SK-N-SH (cell line): ENCODE data around the gene ZNF664. TPM values are rescaled to one million over a fixed set of nuclear protein-coding genes. Genes with fewer than 3 reads are reported as not detected.

Source experiments
- CTCF ChIA-PET: fragments of 300-600, 350-600 bp; formaldehyde crosslinking; extraction: SDS; loops from one replicate; lab custom pipeline; 2021; lab: Yijun Ruan, JAX
- POLR2A ChIA-PET: fragments of 350-600 bp; sonication (Branson Sonifier 250); formaldehyde crosslinking; extraction: SDS; loops from one replicate; lab custom pipeline; 2020; ENCODE audit warnings: antibody characterized with exemption, inconsistent platforms; lab: Yijun Ruan, JAX
- DNase-seq: peaks from one replicate; pipeline ENCODE4 v3.0.0; 2012
- H2AFZ ChIP-seq: fragments of 200-600 bp; sonication (generic); 2 replicates; pipeline ENCODE4 v1.8.1; 2016; ENCODE audit warnings: antibody characterized with exemption, mild to moderate bottlenecking, low read depth
- H3F3A ChIP-seq: fragments of 200-600 bp; sonication (generic); replicated peaks from 2 replicates; pipeline ENCODE3; 2016; ENCODE audit warnings: antibody characterized with exemption, mild to moderate bottlenecking; ENCODE audit not compliant: insufficient read depth
- H3K27ac ChIP-seq, 2 experiments: fragments of 200-500 bp in 1 of 2; fragments of 200-600 bp in 1 of 2; sonication (Bioruptor generic) in 1 of 2; sonication (generic), shearing (Covaris generic) in 1 of 2; 2 replicates each; pipeline versions ENCODE4 v1.5.1 to v1.6.1; 2014 to 2016; ENCODE audit warnings: low read depth in 2 of 2, inconsistent platforms in 1 of 2, low read length in 1 of 2, mild to moderate bottlenecking in 1 of 2, mixed read lengths in 1 of 2
- H3K27me3 ChIP-seq: fragments of 200-600 bp; sonication (generic), shearing (Covaris generic); 2 replicates; pipeline ENCODE4 v1.6.1; 2016; ENCODE audit warnings: mixed run types; ENCODE audit not compliant: insufficient read depth
- H3K36me3 ChIP-seq, 2 experiments: fragments of 200-500 bp in 1 of 2; fragments of 200-600 bp in 1 of 2; sonication (Bioruptor generic) in 1 of 2; sonication (generic) in 1 of 2; replicated peaks in 1 of 2; 2 replicates each; pipeline versions ENCODE3 to v1.5.1; 2014 to 2016; ENCODE audit warnings: low read length in 1 of 2, mild to moderate bottlenecking in 1 of 2; ENCODE audit not compliant: insufficient read depth in 2 of 2, control insufficient read depth in 1 of 2
- H3K4me1 ChIP-seq, 2 experiments: fragments of 200-500 bp in 1 of 2; fragments of 200-600 bp in 1 of 2; sonication (Bioruptor generic) in 1 of 2; sonication (generic), shearing (Covaris generic) in 1 of 2; 2 replicates each; pipeline versions ENCODE4 v1.5.1 to v1.6.1; 2014 to 2016; ENCODE audit warnings: low read depth in 1 of 2, low read length in 1 of 2, mixed run types in 1 of 2; ENCODE audit not compliant: insufficient read depth in 2 of 2, control insufficient read depth in 1 of 2
- H3K4me2 ChIP-seq: fragments of 200-600 bp; sonication (generic), shearing (Covaris generic); 2 replicates; pipeline ENCODE4 v1.6.1; 2017; ENCODE audit warnings: mixed run types
- H3K4me3 ChIP-seq, 2 experiments: fragments of 200-500 bp in 1 of 2; fragments of 200-600 bp in 1 of 2; sonication (Bioruptor generic) in 1 of 2; sonication (generic), shearing (Covaris generic) in 1 of 2; 2 replicates each; pipeline versions ENCODE4 v1.5.1 to v1.8.1; 2014 to 2016; ENCODE audit warnings: low read depth in 2 of 2, inconsistent platforms in 1 of 2, low read length in 1 of 2, mild to moderate bottlenecking in 1 of 2, mixed read lengths in 1 of 2, moderate library complexity in 1 of 2
- H3K79me2 ChIP-seq: fragments of 200-600 bp; sonication (generic); 2 replicates; pipeline ENCODE4 v1.8.1; 2017; ENCODE audit warnings: mild to moderate bottlenecking; ENCODE audit not compliant: insufficient read depth
- H3K9ac ChIP-seq: fragments of 200-600 bp; sonication (generic); 2 replicates; pipeline ENCODE4 v1.6.1; 2017; ENCODE audit warnings: mixed run types
- H3K9me2 ChIP-seq: fragments of 200-600 bp; sonication (generic); 2 replicates; pipeline ENCODE4 v1.6.1; 2017; ENCODE audit warnings: mixed run types
- H3K9me3 ChIP-seq: fragments of 200-600 bp; sonication (generic); 2 replicates; pipeline ENCODE4 v1.6.1; 2017; ENCODE audit warnings: mixed run types, mild to moderate bottlenecking, moderate library complexity
- H4K20me1 ChIP-seq: fragments of 200-600 bp; sonication (generic); 2 replicates; pipeline ENCODE4 v1.6.1; 2017; ENCODE audit warnings: mild to moderate bottlenecking, mixed run types; ENCODE audit not compliant: insufficient read depth
- CHD2 ChIP-seq: fragments of 150-350 bp; IDR thresholded peaks from 2 replicates; pipeline ENCODE4 v1.6.1; 2018; ENCODE audit warnings: low read length; ENCODE audit not compliant: partially characterized antibody
- ELF1 ChIP-seq: IDR thresholded peaks from 2 replicates; pipeline ENCODE4 v1.4.0; 2012
- EP300 ChIP-seq, 2 experiments: IDR thresholded peaks; 2 replicates each; pipeline versions ENCODE4 v1.4.0 to v1.6.1; 2012; ENCODE audit warnings: borderline replicate concordance in 1 of 2, low read depth in 1 of 2, low read length in 1 of 2
- FOXJ3 ChIP-seq: sonication (generic); formaldehyde crosslinking; IDR thresholded peaks from 2 replicates; pipeline ENCODE4 v1.5.1; 2020; ENCODE audit warnings: mild to moderate bottlenecking, missing genetic modification reagents
- FOXM1 ChIP-seq: IDR thresholded peaks from 2 replicates; pipeline ENCODE4 v1.4.0; 2012; ENCODE audit warnings: low read depth, mild to moderate bottlenecking
- GABPA ChIP-seq: IDR thresholded peaks from 2 replicates; pipeline ENCODE4 v1.4.0; 2012; ENCODE audit warnings: low read depth, mild to moderate bottlenecking
- JUND ChIP-seq: IDR thresholded peaks from 2 replicates; pipeline ENCODE4 v1.4.0; 2012
- MEF2A ChIP-seq: IDR thresholded peaks from 2 replicates; pipeline ENCODE4 v1.4.0; 2012; ENCODE audit warnings: low read depth, borderline replicate concordance
- NRF1 ChIP-seq: IDR thresholded peaks from 2 replicates; pipeline ENCODE4 v1.6.1; 2012; ENCODE audit warnings: low read depth, mild to moderate bottlenecking, low read length
- RAD21 ChIP-seq: IDR thresholded peaks from 2 replicates; pipeline ENCODE4 v1.6.1; 2012; ENCODE audit warnings: mild to moderate bottlenecking, low read length
- RCOR1 ChIP-seq: fragments of 150-350 bp; IDR thresholded peaks from 2 replicates; pipeline ENCODE4 v1.6.1; 2017; ENCODE audit warnings: antibody characterized with exemption, low read length
- RXRA ChIP-seq: IDR thresholded peaks from 2 replicates; pipeline ENCODE4 v1.4.0; 2012; ENCODE audit warnings: low read depth, mild to moderate bottlenecking, borderline replicate concordance
- SMC3 ChIP-seq: IDR thresholded peaks from 2 replicates; pipeline ENCODE4 v1.6.1; 2012; ENCODE audit warnings: low read depth, low read length, improper control_type of control experiment
- WGBS: methylation state at CpG from one replicate; pipeline ENCODE4 v1.1.6; 2017; ENCODE audit warnings: low lambda C conversion rate; 5-methylcytosine and 5-hydroxymethylcytosine counted together
- polyA plus RNA-seq, 3 experiments: library from polyadenylated mRNA; depleted of rRNA; stranded (reverse); fragments of >200 nt; gene quantifications; 2 replicates each; pipeline ENCODE4 v1.2.3, GENCODE V29; 2012
- TF ChIP-seq, protein P1 (sequence below): IDR thresholded peaks from 2 replicates; pipeline ENCODE4 v1.4.0; 2012; ENCODE audit warnings: low read depth, borderline replicate concordance
- TF ChIP-seq, protein P2 (sequence below): fragments of 200-600 bp; sonication (generic); IDR thresholded peaks from 2 replicates; pipeline ENCODE4 v1.6.1; 2017; ENCODE audit warnings: antibody characterized with exemption, mild to moderate bottlenecking, moderate library complexity
- TF ChIP-seq, protein P3 (sequence below): fragments of 150-350 bp; IDR thresholded peaks from 2 replicates; pipeline ENCODE4 v1.6.1; 2016; ENCODE audit warnings: mild to moderate bottlenecking, low read depth, low read length

The ZNF664 gene
- polyA plus RNA-seq, 1 of the 3 experiments (the other 2 are of a cell fraction): 34.9 TPM

GRCh38 chr12:123966596-123966995, 6.4 kb upstream of the ZNF664 start:
- H3F3A ChIP-seq: peaks cover 30% of the 10 kb centered on the region
- H3K27ac ChIP-seq: no peak overlapping the region
- H3K4me1 ChIP-seq: peaks cover 11 to 13% of the 10 kb centered on the region in 2 experiments; a peak in 3 of 4 replicates
- H3K4me2 ChIP-seq: no peak overlapping the region
- no peaks in the 10 kb centered on the region for H3K27me3 ChIP-seq
- no peaks in the 10 kb centered on the region for H3K9me3 ChIP-seq
- peaks cover 8 to 16% of the 10 kb centered on the region in 2 experiments for H3K36me3 ChIP-seq
- TF ChIP-seq MEF2A (no peak), RAD21 (no peak), SMC3 (no peak), RCOR1 (no peak), NRF1 (no peak), ELF1 (no peak), CHD2 (no peak), FOXM1 (no peak), EP300 (IDR thresholded peaks at IDR 0.05; ENCODE audit: borderline replicate concordance in 1 of 2, low read depth in 1 of 2, low read length in 1 of 2) (no peak), GABPA (no peak), FOXJ3 (no peak), RXRA (no peak), JUND (no peak)
- TF ChIP-seq, protein P1, sequence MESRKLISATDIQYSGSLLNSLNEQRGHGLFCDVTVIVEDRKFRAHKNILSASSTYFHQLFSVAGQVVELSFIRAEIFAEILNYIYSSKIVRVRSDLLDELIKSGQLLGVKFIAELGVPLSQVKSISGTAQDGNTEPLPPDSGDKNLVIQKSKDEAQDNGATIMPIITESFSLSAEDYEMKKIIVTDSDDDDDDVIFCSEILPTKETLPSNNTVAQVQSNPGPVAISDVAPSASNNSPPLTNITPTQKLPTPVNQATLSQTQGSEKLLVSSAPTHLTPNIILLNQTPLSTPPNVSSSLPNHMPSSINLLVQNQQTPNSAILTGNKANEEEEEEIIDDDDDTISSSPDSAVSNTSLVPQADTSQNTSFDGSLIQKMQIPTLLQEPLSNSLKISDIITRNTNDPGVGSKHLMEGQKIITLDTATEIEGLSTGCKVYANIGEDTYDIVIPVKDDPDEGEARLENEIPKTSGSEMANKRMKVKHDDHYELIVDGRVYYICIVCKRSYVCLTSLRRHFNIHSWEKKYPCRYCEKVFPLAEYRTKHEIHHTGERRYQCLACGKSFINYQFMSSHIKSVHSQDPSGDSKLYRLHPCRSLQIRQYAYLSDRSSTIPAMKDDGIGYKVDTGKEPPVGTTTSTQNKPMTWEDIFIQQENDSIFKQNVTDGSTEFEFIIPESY: no peak
- TF ChIP-seq, protein P2, sequence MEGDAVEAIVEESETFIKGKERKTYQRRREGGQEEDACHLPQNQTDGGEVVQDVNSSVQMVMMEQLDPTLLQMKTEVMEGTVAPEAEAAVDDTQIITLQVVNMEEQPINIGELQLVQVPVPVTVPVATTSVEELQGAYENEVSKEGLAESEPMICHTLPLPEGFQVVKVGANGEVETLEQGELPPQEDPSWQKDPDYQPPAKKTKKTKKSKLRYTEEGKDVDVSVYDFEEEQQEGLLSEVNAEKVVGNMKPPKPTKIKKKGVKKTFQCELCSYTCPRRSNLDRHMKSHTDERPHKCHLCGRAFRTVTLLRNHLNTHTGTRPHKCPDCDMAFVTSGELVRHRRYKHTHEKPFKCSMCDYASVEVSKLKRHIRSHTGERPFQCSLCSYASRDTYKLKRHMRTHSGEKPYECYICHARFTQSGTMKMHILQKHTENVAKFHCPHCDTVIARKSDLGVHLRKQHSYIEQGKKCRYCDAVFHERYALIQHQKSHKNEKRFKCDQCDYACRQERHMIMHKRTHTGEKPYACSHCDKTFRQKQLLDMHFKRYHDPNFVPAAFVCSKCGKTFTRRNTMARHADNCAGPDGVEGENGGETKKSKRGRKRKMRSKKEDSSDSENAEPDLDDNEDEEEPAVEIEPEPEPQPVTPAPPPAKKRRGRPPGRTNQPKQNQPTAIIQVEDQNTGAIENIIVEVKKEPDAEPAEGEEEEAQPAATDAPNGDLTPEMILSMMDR: no peak
- TF ChIP-seq, protein P3, sequence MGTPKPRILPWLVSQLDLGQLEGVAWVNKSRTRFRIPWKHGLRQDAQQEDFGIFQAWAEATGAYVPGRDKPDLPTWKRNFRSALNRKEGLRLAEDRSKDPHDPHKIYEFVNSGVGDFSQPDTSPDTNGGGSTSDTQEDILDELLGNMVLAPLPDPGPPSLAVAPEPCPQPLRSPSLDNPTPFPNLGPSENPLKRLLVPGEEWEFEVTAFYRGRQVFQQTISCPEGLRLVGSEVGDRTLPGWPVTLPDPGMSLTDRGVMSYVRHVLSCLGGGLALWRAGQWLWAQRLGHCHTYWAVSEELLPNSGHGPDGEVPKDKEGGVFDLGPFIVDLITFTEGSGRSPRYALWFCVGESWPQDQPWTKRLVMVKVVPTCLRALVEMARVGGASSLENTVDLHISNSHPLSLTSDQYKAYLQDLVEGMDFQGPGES: no peak
- ChIA-PET CTCF (interaction anchor here (1.3 kb wide), 1 partner anchor 61 kb away, joined by 4 read pairs; no protein-coding TSS in a partner anchor), POLR2A (no interaction called here)
- H3K79me2 ChIP-seq: peaks cover 90% of the 10 kb centered on the region
- H3K4me3 ChIP-seq: no peak overlapping the region
- H2AFZ ChIP-seq: no peak overlapping the region
- 80% methylated on average over 3 of the region's 3 CpGs for WGBS
- no peak for DNase-seq
- H3K9ac ChIP-seq: no peak overlapping the region
- peaks cover 36% of the 10 kb centered on the region for H4K20me1 ChIP-seq
- no peaks in the 10 kb centered on the region for H3K9me2 ChIP-seq
